Mesenchymal stem cell (in vitro differentiated cells and primary cell): ENCODE results near the gene NEDD4L.

Source experiments
- DNase-seq: peaks from one replicate; pipeline ENCODE4 v3.0.0-alpha.2; 2013
- H2AFZ ChIP-seq: one replicate; pipeline ENCODE4 v1.6.1; 2013; ENCODE audit warnings: low read depth, mild to moderate bottlenecking, control low read depth, inconsistent platforms, low read length, moderate library complexity
- H2AK5ac ChIP-seq: 2 replicates; pipeline ENCODE4 v1.6.1; 2013; ENCODE audit warnings: low read length, moderate library complexity, mild to moderate bottlenecking, inconsistent platforms; ENCODE audit not compliant: severe bottlenecking
- H2BK120ac ChIP-seq: one replicate; pipeline ENCODE4 v1.6.1; 2013; ENCODE audit warnings: low read depth, mild to moderate bottlenecking, inconsistent platforms, low read length, moderate library complexity
- H2BK12ac ChIP-seq, 2 experiments: one replicate each; pipeline ENCODE4 v1.6.1; 2013; ENCODE audit warnings: inconsistent platforms in 2 of 2, low read length in 2 of 2, mild to moderate bottlenecking in 2 of 2, moderate library complexity in 2 of 2, control low read depth in 1 of 2
- H2BK15ac ChIP-seq: one replicate; pipeline ENCODE4 v1.6.1; 2013; ENCODE audit warnings: mild to moderate bottlenecking, low read depth, inconsistent platforms; ENCODE audit not compliant: poor library complexity, severe bottlenecking
- H2BK5ac ChIP-seq: 2 replicates; pipeline ENCODE4 v1.6.1; 2013; ENCODE audit warnings: low read depth, mild to moderate bottlenecking, low read length, control low read depth, inconsistent platforms; ENCODE audit not compliant: poor library complexity, severe bottlenecking
- H3K14ac ChIP-seq, 2 experiments: one replicate each; pipeline ENCODE4 v1.6.1; 2013; ENCODE audit warnings: inconsistent platforms in 2 of 2, low read length in 2 of 2, control low read depth in 1 of 2, mild to moderate bottlenecking in 1 of 2, moderate library complexity in 1 of 2
- H3K18ac ChIP-seq, 2 experiments: one replicate each; pipeline ENCODE4 v1.6.1; 2013; ENCODE audit warnings: inconsistent platforms in 2 of 2, low read length in 2 of 2, control low read depth in 1 of 2, low read depth in 1 of 2, mild to moderate bottlenecking in 1 of 2
- H3K23ac ChIP-seq, 2 experiments: one replicate each; pipeline ENCODE4 v1.6.1; 2013; ENCODE audit warnings: inconsistent platforms in 2 of 2, low read length in 2 of 2, mild to moderate bottlenecking in 2 of 2, moderate library complexity in 2 of 2, control low read depth in 1 of 2
- H3K27ac ChIP-seq: 2 replicates; pipeline ENCODE4 v1.5.1; 2013; ENCODE audit warnings: mild to moderate bottlenecking, moderate library complexity, low read length, control low read depth, inconsistent platforms; ENCODE audit not compliant: poor library complexity, severe bottlenecking
- H3K27me3 ChIP-seq, 2 experiments: 2 replicates each; pipeline versions ENCODE4 v1.6.1 to v1.7.0; 2013; ENCODE audit warnings: low read length in 2 of 2, mild to moderate bottlenecking in 2 of 2, moderate library complexity in 2 of 2, control low read depth in 1 of 2, inconsistent platforms in 1 of 2; ENCODE audit not compliant: control insufficient read depth in 1 of 2, insufficient read depth in 1 of 2
- H3K36me3 ChIP-seq, 2 experiments: 2 replicates each; pipeline versions ENCODE4 v1.6.1 to v1.7.0; 2013; ENCODE audit warnings: low read length in 2 of 2, control low read depth in 1 of 2, inconsistent platforms in 1 of 2, low read depth in 1 of 2, mild to moderate bottlenecking in 1 of 2; ENCODE audit not compliant: insufficient read depth in 2 of 2, control insufficient read depth in 1 of 2
- H3K4ac ChIP-seq, 2 experiments: one replicate each; pipeline ENCODE4 v1.6.1; 2013; ENCODE audit warnings: inconsistent platforms in 2 of 2, low read length in 2 of 2, mild to moderate bottlenecking in 2 of 2, moderate library complexity in 2 of 2, control low read depth in 1 of 2, low read depth in 1 of 2
- H3K4me1 ChIP-seq: 2 replicates; pipeline ENCODE4 v1.6.1; 2013; ENCODE audit warnings: low read depth, low read length, control low read depth; ENCODE audit not compliant: control insufficient read depth, insufficient read depth
- H3K4me2 ChIP-seq: 2 replicates; pipeline ENCODE4 v1.6.1; 2013; ENCODE audit warnings: low read length, mild to moderate bottlenecking, inconsistent platforms; ENCODE audit not compliant: poor library complexity, severe bottlenecking
- H3K4me3 ChIP-seq, 2 experiments: 2 replicates each; pipeline versions ENCODE4 v1.5.1 to v1.7.0; 2013; ENCODE audit warnings: low read length in 2 of 2, mild to moderate bottlenecking in 2 of 2, control low read depth in 1 of 2, low read depth in 1 of 2; ENCODE audit not compliant: insufficient read depth in 1 of 2
- H3K79me1 ChIP-seq: replicated peaks from 2 replicates; pipeline ENCODE4 v1.6.1; 2013; ENCODE audit warnings: mild to moderate bottlenecking, control low read depth, low read length, inconsistent platforms; ENCODE audit not compliant: poor library complexity, severe bottlenecking
- H3K9ac ChIP-seq: 2 replicates; pipeline ENCODE4 v1.7.0; 2013; ENCODE audit warnings: mild to moderate bottlenecking, low read length, moderate library complexity
- H3K9me3 ChIP-seq: 2 replicates; pipeline ENCODE4 v1.7.0; 2013; ENCODE audit warnings: mild to moderate bottlenecking, low read length; ENCODE audit not compliant: control insufficient read depth
- H4K8ac ChIP-seq: one replicate; pipeline ENCODE4 v1.6.1; 2013; ENCODE audit warnings: inconsistent platforms, mild to moderate bottlenecking, low read length, moderate library complexity
- H4K91ac ChIP-seq: one replicate; pipeline ENCODE4 v1.6.1; 2013; ENCODE audit warnings: mild to moderate bottlenecking, low read length, inconsistent platforms
- WGBS: methylation state at CpG from one replicate; pipeline ENCODE4 v1.1.7; 2013; ENCODE audit warnings: mixed read lengths; 5-methylcytosine and 5-hydroxymethylcytosine counted together

The NEDD4L gene

GRCh38 chr18:58026395-58026794 lies 17.6 kb upstream of the NEDD4L start:
- no peak overlapping the region for H2BK15ac ChIP-seq
- 49% methylated on average over 2 of the region's 3 CpGs for WGBS
- H4K91ac ChIP-seq, result no peak overlapping the region

GRCh38 chr18:58026857-58027256 lies 17.2 kb upstream of the NEDD4L start:
- Histone ChIP-seq H3K4me1 (no peaks in the 10 kb centered on the region), H3K36me3 (no peaks in the 10 kb centered on the region), H3K9ac (no peak overlapping the region), H3K14ac (no peak overlapping the region), H2BK120ac (no peak overlapping the region), H2BK15ac (no peak overlapping the region), H3K4me2 (no peak overlapping the region), H4K8ac (no peak overlapping the region), H2AK5ac (no peak overlapping the region), H3K27ac (no peak overlapping the region), H2BK5ac (no peak overlapping the region), H3K4me3 (no peak overlapping the region), H3K9me3 (no peaks in the 10 kb centered on the region), H3K27me3 (peaks cover 26 to 40% of the 10 kb centered on the region in 2 experiments), H2BK12ac (no peak overlapping the region), H3K23ac (no peak overlapping the region), H3K18ac (no peak overlapping the region), H3K79me1 (no peaks in the 10 kb centered on the region), H3K4ac (no peak overlapping the region), H4K91ac (no peak overlapping the region), H2AFZ (no peak overlapping the region)
- DNase-seq, result no peak
- WGBS, result 50% methylated on average over 2 of the region's 2 CpGs

More at GRCh38 chr18:58026395-58026794, 17.6 kb upstream of the NEDD4L start:
- H3K18ac ChIP-seq, result no peak overlapping the region
- H2BK5ac ChIP-seq, result no peak overlapping the region
- H2BK120ac ChIP-seq, result no peak overlapping the region
- H2AFZ ChIP-seq, result no peak overlapping the region
- no peak overlapping the region for H3K14ac ChIP-seq
- H3K36me3 ChIP-seq, result no peaks in the 10 kb centered on the region
- H3K79me1 ChIP-seq, result no peaks in the 10 kb centered on the region
- no peak overlapping the region for H4K8ac ChIP-seq
- no peak overlapping the region for H3K4ac ChIP-seq
- H3K9ac ChIP-seq, result no peak overlapping the region
- DNase-seq, result no peak
- no peak overlapping the region for H3K4me2 ChIP-seq
- H3K9me3 ChIP-seq, result no peaks in the 10 kb centered on the region
- peaks cover 26 to 36% of the 10 kb centered on the region in 2 experiments for H3K27me3 ChIP-seq
- no peak overlapping the region for H3K4me3 ChIP-seq
- H2AK5ac ChIP-seq, result no peak overlapping the region
- no peak overlapping the region for H3K23ac ChIP-seq
- H3K4me1 ChIP-seq, result no peaks in the 10 kb centered on the region
- no peak overlapping the region for H3K27ac ChIP-seq
- no peak overlapping the region for H2BK12ac ChIP-seq

GRCh38 chr18:58027341-58027740 lies 16.7 kb upstream of the NEDD4L start:
- Histone ChIP-seq H3K14ac (no peak overlapping the region), H3K4me3 (no peak overlapping the region), H3K18ac (no peak overlapping the region), H3K4me1 (no peaks in the 10 kb centered on the region), H3K9me3 (no peaks in the 10 kb centered on the region), H4K8ac (no peak overlapping the region), H3K4ac (no peak overlapping the region), H2BK15ac (no peak overlapping the region), H2AK5ac (no peak overlapping the region), H2BK120ac (no peak overlapping the region), H2BK5ac (no peak overlapping the region), H3K79me1 (no peaks in the 10 kb centered on the region), H2BK12ac (no peak overlapping the region), H3K36me3 (no peaks in the 10 kb centered on the region), H3K23ac (no peak overlapping the region), H2AFZ (no peak overlapping the region), H3K9ac (no peak overlapping the region), H3K4me2 (no peak overlapping the region), H3K27me3 (peaks cover 30 to 40% of the 10 kb centered on the region in 2 experiments), H4K91ac (no peak overlapping the region), H3K27ac (no peak overlapping the region)
- 62% methylated on average over 1 of the region's 3 CpGs for WGBS
- DNase-seq, result no peak

GRCh38 chr18:58028109-58028784 lies 15.8 kb upstream of the NEDD4L start:
- Histone ChIP-seq H3K4me3 (no peak overlapping the region), H3K4ac (no peak overlapping the region), H3K23ac (no peak overlapping the region), H3K4me1 (no peaks in the 10 kb centered on the region), H2BK5ac (no peak overlapping the region), H2BK12ac (no peak overlapping the region), H2BK120ac (no peak overlapping the region), H3K4me2 (no peak overlapping the region), H2AK5ac (no peak overlapping the region), H3K14ac (no peak overlapping the region), H3K27ac (no peak overlapping the region), H2BK15ac (no peak overlapping the region), H2AFZ (no peak overlapping the region), H4K8ac (no peak overlapping the region), H3K27me3 (peaks cover 36 to 47% of the 10 kb centered on the region in 2 experiments), H3K9me3 (no peaks in the 10 kb centered on the region), H4K91ac (no peak overlapping the region), H3K36me3 (no peaks in the 10 kb centered on the region), H3K79me1 (no peaks in the 10 kb centered on the region), H3K18ac (no peak overlapping the region), H3K9ac (no peak overlapping the region)
- WGBS, result 88% methylated on average over 4 of the region's 4 CpGs
- DNase-seq, result no peak
